Neural cell (in vitro differentiated cells): ENCODE measurements around the gene ADAMTS17. TPM values are rescaled to one million over a fixed set of nuclear protein-coding genes. Genes with fewer than 3 reads are reported as not detected.

ENCODE experiments used
- H2AFZ ChIP-seq: fragments of 200-600, 300-800 bp; sonication (generic), shearing (Covaris generic); 2 replicates; pipeline ENCODE4 v1.6.0; 2014; ENCODE audit warnings: low read depth, mild to moderate bottlenecking, antibody characterized with exemption, low read length, moderate library complexity
- H3F3A ChIP-seq: fragments of 200-600 bp; shearing (Covaris generic); 2 replicates; pipeline ENCODE4 v1.6.1; 2016; ENCODE audit warnings: mild to moderate bottlenecking, moderate library complexity, mixed read lengths, antibody characterized with exemption, low read length; ENCODE audit not compliant: insufficient read depth, poor library complexity, severe bottlenecking
- H3K27ac ChIP-seq: fragments of 200-600, 300-800 bp; sonication (generic), shearing (Covaris generic); 2 replicates; pipeline ENCODE4 v1.5.1; 2014; ENCODE audit warnings: mild to moderate bottlenecking, low read length, moderate library complexity
- H3K27me3 ChIP-seq: fragments of 300-800, 200-600 bp; sonication (generic), shearing (Covaris generic); 2 replicates; pipeline ENCODE4 v1.6.0; 2014; ENCODE audit warnings: mild to moderate bottlenecking, low read depth, low read length, moderate library complexity; ENCODE audit not compliant: insufficient read depth
- H3K36me3 ChIP-seq: fragments of 300-800, 200-600 bp; sonication (generic), shearing (Covaris generic); 2 replicates; pipeline ENCODE4 v1.5.1; 2014; ENCODE audit warnings: mild to moderate bottlenecking, antibody characterized with exemption, low read length, moderate library complexity; ENCODE audit not compliant: insufficient read depth
- H3K4me2 ChIP-seq: fragments of 300-800, 200-600 bp; sonication (generic), shearing (Covaris generic); 2 replicates; pipeline ENCODE4 v1.6.0; 2014; ENCODE audit warnings: mild to moderate bottlenecking, low read length
- H3K4me3 ChIP-seq: fragments of 300-800, 200-600 bp; sonication (generic), shearing (Covaris generic); 2 replicates; pipeline ENCODE4 v1.5.1; 2014; ENCODE audit warnings: mild to moderate bottlenecking, low read length, moderate library complexity
- H3K79me2 ChIP-seq: fragments of 200-600 bp; shearing (Covaris generic); replicated peaks from 2 replicates; pipeline ENCODE4 v1.6.0; 2014; ENCODE audit warnings: mild to moderate bottlenecking, low read length, moderate library complexity; ENCODE audit not compliant: insufficient read depth
- H3K9ac ChIP-seq: fragments of 300-800, 200-600 bp; sonication (generic), shearing (Covaris generic); 2 replicates; pipeline ENCODE4 v1.6.1; 2016; ENCODE audit warnings: mild to moderate bottlenecking, low read length, mixed read lengths
- H3K9me2 ChIP-seq: fragments of 200-600 bp; shearing (Covaris generic); 2 replicates; pipeline ENCODE4 v1.6.1; 2016; ENCODE audit warnings: mild to moderate bottlenecking, low read length, mixed read lengths; ENCODE audit not compliant: insufficient read depth
- H3K9me3 ChIP-seq: fragments of 200-600, 300-800 bp; sonication (generic), shearing (Covaris generic); 2 replicates; pipeline ENCODE4 v1.6.1; 2016; ENCODE audit warnings: mild to moderate bottlenecking, mixed run types, low read length, moderate library complexity, mixed read lengths
- H4K20me1 ChIP-seq: fragments of 200-600 bp; shearing (Covaris generic); 2 replicates; pipeline ENCODE4 v1.6.1; 2016; ENCODE audit warnings: mild to moderate bottlenecking, mixed run types; ENCODE audit not compliant: insufficient read depth
- EP300 ChIP-seq: fragments of 450-650 bp; conservative IDR thresholded peaks from 2 replicates; pipeline ENCODE4 v1.6.1; 2014; ENCODE audit warnings: antibody characterized with exemption, mild to moderate bottlenecking, moderate library complexity; ENCODE audit not compliant: poor library complexity, severe bottlenecking
- EZH2 ChIP-seq: fragments of 200-600, 300-800 bp; shearing (Covaris generic), sonication (generic); IDR thresholded peaks from 2 replicates; pipeline ENCODE4 v1.6.1; 2014; ENCODE audit warnings: antibody characterized with exemption, low read length, borderline replicate concordance, mild to moderate bottlenecking; ENCODE audit not compliant: insufficient read depth, poor library complexity, severe bottlenecking
- MXI1 ChIP-seq: fragments of 450-650 bp; conservative IDR thresholded peaks from 2 replicates; pipeline ENCODE4 v1.6.1; 2014; ENCODE audit warnings: antibody characterized with exemption, mild to moderate bottlenecking; ENCODE audit not compliant: poor library complexity, severe bottlenecking
- POLR2AphosphoS5 ChIP-seq: IDR thresholded peaks from 2 replicates; pipeline ENCODE4 v1.6.1; 2012
- RAD21 ChIP-seq: fragments of 450-650 bp; conservative IDR thresholded peaks from 2 replicates; pipeline ENCODE4 v1.6.1; 2014; ENCODE audit warnings: antibody characterized with exemption, mild to moderate bottlenecking, moderate library complexity
- SMC3 ChIP-seq: fragments of 450-650 bp; conservative IDR thresholded peaks from 2 replicates; pipeline ENCODE4 v1.6.1; 2014; ENCODE audit warnings: antibody characterized with exemption, mild to moderate bottlenecking, moderate library complexity; ENCODE audit not compliant: poor library complexity
- TAF1 ChIP-seq: IDR thresholded peaks from 2 replicates; pipeline ENCODE4 v1.6.1; 2012; ENCODE audit warnings: low read depth
- polyA plus RNA-seq: library from polyadenylated mRNA; depleted of rRNA; stranded (reverse); fragments of >200 nt; gene quantifications from 2 replicates; pipeline ENCODE4 v1.2.3, GENCODE V29; 2014
- TF ChIP-seq, protein P1 (sequence below): IDR thresholded peaks from 2 replicates; pipeline ENCODE4 v1.6.1; 2012; ENCODE audit warnings: borderline replicate concordance
- TF ChIP-seq, protein P2 (sequence below): fragments of 450-650 bp; IDR thresholded peaks from 2 replicates; pipeline ENCODE4 v1.5.1; 2014; ENCODE audit warnings: antibody characterized with exemption, mild to moderate bottlenecking, moderate library complexity; ENCODE audit not compliant: poor library complexity, severe bottlenecking

Gene ADAMTS17
- polyA plus RNA-seq, 1 donor from 2014 or later: 0.04 TPM

DNA sequence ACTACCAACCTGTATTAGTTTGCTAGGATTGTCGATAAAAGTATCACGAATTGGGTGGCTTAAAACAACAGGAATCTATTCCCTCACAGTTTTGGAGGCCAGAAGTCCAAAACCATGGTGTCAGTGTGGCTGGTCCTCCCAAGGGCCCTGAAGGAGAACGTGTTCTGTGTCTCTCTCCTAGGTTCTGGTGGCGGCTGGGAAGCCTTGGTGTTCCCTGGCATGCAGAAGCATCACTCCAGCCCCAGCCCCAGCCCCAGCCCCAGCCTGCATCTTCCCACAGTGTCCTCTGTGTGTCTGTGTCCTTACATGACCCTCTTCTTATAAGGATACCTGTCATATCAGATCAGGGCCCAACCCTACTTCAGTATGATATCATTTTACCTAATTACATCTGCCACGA is 336.1 kb downstream of the ADAMTS17 start:
- no peak overlapping the region for H3K4me3 ChIP-seq
- H2AFZ ChIP-seq: no peak overlapping the region
- no peaks in the 10 kb centered on the region for H3F3A ChIP-seq
- H4K20me1 ChIP-seq: no peaks in the 10 kb centered on the region
- no peaks in the 10 kb centered on the region for H3K27me3 ChIP-seq
- H3K36me3 ChIP-seq: no peaks in the 10 kb centered on the region
- TF ChIP-seq, protein P1, sequence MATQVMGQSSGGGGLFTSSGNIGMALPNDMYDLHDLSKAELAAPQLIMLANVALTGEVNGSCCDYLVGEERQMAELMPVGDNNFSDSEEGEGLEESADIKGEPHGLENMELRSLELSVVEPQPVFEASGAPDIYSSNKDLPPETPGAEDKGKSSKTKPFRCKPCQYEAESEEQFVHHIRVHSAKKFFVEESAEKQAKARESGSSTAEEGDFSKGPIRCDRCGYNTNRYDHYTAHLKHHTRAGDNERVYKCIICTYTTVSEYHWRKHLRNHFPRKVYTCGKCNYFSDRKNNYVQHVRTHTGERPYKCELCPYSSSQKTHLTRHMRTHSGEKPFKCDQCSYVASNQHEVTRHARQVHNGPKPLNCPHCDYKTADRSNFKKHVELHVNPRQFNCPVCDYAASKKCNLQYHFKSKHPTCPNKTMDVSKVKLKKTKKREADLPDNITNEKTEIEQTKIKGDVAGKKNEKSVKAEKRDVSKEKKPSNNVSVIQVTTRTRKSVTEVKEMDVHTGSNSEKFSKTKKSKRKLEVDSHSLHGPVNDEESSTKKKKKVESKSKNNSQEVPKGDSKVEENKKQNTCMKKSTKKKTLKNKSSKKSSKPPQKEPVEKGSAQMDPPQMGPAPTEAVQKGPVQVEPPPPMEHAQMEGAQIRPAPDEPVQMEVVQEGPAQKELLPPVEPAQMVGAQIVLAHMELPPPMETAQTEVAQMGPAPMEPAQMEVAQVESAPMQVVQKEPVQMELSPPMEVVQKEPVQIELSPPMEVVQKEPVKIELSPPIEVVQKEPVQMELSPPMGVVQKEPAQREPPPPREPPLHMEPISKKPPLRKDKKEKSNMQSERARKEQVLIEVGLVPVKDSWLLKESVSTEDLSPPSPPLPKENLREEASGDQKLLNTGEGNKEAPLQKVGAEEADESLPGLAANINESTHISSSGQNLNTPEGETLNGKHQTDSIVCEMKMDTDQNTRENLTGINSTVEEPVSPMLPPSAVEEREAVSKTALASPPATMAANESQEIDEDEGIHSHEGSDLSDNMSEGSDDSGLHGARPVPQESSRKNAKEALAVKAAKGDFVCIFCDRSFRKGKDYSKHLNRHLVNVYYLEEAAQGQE: no peak
- TF ChIP-seq SMC3: no peak
- TF ChIP-seq TAF1: no peak
- TF ChIP-seq, protein P2, sequence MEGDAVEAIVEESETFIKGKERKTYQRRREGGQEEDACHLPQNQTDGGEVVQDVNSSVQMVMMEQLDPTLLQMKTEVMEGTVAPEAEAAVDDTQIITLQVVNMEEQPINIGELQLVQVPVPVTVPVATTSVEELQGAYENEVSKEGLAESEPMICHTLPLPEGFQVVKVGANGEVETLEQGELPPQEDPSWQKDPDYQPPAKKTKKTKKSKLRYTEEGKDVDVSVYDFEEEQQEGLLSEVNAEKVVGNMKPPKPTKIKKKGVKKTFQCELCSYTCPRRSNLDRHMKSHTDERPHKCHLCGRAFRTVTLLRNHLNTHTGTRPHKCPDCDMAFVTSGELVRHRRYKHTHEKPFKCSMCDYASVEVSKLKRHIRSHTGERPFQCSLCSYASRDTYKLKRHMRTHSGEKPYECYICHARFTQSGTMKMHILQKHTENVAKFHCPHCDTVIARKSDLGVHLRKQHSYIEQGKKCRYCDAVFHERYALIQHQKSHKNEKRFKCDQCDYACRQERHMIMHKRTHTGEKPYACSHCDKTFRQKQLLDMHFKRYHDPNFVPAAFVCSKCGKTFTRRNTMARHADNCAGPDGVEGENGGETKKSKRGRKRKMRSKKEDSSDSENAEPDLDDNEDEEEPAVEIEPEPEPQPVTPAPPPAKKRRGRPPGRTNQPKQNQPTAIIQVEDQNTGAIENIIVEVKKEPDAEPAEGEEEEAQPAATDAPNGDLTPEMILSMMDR: no peak
- no peak for TF ChIP-seq EZH2
- TF ChIP-seq RAD21: no peak
- TF ChIP-seq EP300: no peak
- no peak for TF ChIP-seq POLR2AphosphoS5
- TF ChIP-seq MXI1: no peak
- H3K9me2 ChIP-seq: no peaks in the 10 kb centered on the region
- H3K9me3 ChIP-seq: no peaks in the 10 kb centered on the region
- no peak overlapping the region for H3K27ac ChIP-seq
- no peak overlapping the region for H3K9ac ChIP-seq
- H3K79me2 ChIP-seq: no peaks in the 10 kb centered on the region
- H3K4me2 ChIP-seq: no peak overlapping the region

DNA sequence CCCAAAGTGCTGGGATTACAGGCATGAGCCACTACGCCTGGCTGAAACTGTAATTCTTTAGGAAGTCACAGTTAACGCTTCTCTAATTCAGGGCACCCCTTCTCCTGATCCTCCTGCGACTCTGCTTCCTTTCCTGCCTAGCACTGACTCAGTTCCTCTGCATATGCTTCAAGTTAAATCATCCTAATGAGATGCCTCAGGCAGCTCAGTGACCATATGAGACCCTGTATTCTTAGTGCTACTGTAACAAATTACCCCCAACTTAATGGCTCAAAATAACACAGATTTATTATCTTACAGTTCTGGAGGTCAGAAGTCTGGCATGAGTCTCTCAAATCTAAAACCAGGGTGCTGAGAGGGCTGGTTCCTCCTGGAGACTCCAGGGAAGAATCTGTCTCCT is 336.8 kb downstream of the ADAMTS17 start:
- no peaks in the 10 kb centered on the region for H3K9me3 ChIP-seq
- H3K4me3 ChIP-seq: no peak overlapping the region
- no peak overlapping the region for H3K27ac ChIP-seq
- no peaks in the 10 kb centered on the region for H3K79me2 ChIP-seq
- no peak overlapping the region for H3K9ac ChIP-seq
- H3K36me3 ChIP-seq: no peaks in the 10 kb centered on the region
- H3K4me2 ChIP-seq: no peak overlapping the region
- H4K20me1 ChIP-seq: no peaks in the 10 kb centered on the region
- no peak overlapping the region for H2AFZ ChIP-seq
- H3K27me3 ChIP-seq: no peaks in the 10 kb centered on the region
- no peaks in the 10 kb centered on the region for H3K9me2 ChIP-seq
- TF ChIP-seq POLR2AphosphoS5 (no peak), EP300 (no peak), TAF1 (no peak), EZH2 (no peak), MXI1 (no peak), SMC3 (no peak), RAD21 (no peak)
- TF ChIP-seq, protein P1: no peak
- TF ChIP-seq, protein P2: no peak
- no peaks in the 10 kb centered on the region for H3F3A ChIP-seq
